Thyroid gland (tissue), 4 donors: Measurements from ENCODE around the gene LCNL1. TPM values are rescaled to one million over a fixed set of nuclear protein-coding genes. Genes with fewer than 3 reads are reported as not detected.
"Not testable (repeated sequence)": the region's sequence is repeated elsewhere in the genome, so short reads cannot be mapped to it uniquely, and the experiment has no call there.

Experiments
- DNase-seq, 2 donors: peaks; one replicate each; pipeline ENCODE4 v3.0.0-alpha.2; 2019
- H3K27ac ChIP-seq, 3 donors: fragments of 200-600 bp; sonication (generic); 1 replicate in 2 of 3; 2 replicates in 1 of 3; pipeline ENCODE4 v1.5.1; 2016 to 2019; ENCODE audit warnings: mild to moderate bottlenecking in 1 of 3, moderate library complexity in 1 of 3
- H3K27me3 ChIP-seq: fragments of 200-600 bp; sonication (generic); one replicate; pipeline ENCODE4 v1.5.1; 2019
- H3K36me3 ChIP-seq, 2 donors: fragments of 200-600 bp; sonication (generic); one replicate each; pipeline ENCODE4 v1.5.1; 2016 to 2019
- H3K4me1 ChIP-seq, 2 donors: fragments of 200-600 bp; sonication (generic); one replicate each; pipeline ENCODE4 v1.5.1; 2017 to 2019
- H3K4me3 ChIP-seq, 3 donors: fragments of 200-600 bp; sonication (generic); replicated peaks in 1 of 3; 1 replicate in 2 of 3; 2 replicates in 1 of 3; pipeline ENCODE4 v1.5.1; 2016; ENCODE audit warnings: mild to moderate bottlenecking in 1 of 3
- H3K9me3 ChIP-seq: fragments of 200-600 bp; sonication (generic); one replicate; pipeline ENCODE4 v1.5.1; 2017
- POLR2A ChIP-seq, 2 donors: fragments of 450-650 bp; IDR thresholded peaks; one replicate each; pipeline ENCODE4 v1.6.1; 2017; ENCODE audit warnings: antibody characterized with exemption in 2 of 2, mild to moderate bottlenecking in 2 of 2, moderate library complexity in 1 of 2
- WGBS, 2 donors: methylation state at CpG; one replicate each; pipeline ENCODE4 v1.1.5; 2017; 5-methylcytosine and 5-hydroxymethylcytosine counted together
- intact Hi-C: fragments of 100-400 bp; cut with DNase I; formaldehyde crosslinking; loops from one replicate; pipeline ENCODE4 v1.15.1; 2023
- total RNA-seq, 4 donors: library from RNA; depleted of rRNA; stranded (reverse); fragments of >200 nt; gene quantifications; one replicate each; pipeline ENCODE4 v1.2.3, GENCODE V29; 2016
- TF ChIP-seq, protein P1 (sequence below), 6 experiments: fragments of 200-600 bp in 3 of 6; fragments of 450-650 bp in 3 of 6; sonication (generic) in 3 of 6; IDR thresholded peaks; one replicate each; pipeline ENCODE4 v1.5.1; 2016 to 2019; ENCODE audit warnings: antibody characterized with exemption in 6 of 6, mild to moderate bottlenecking in 2 of 6, inconsistent platforms in 1 of 6, moderate library complexity in 1 of 6

The LCNL1 gene
- total RNA-seq, 4 donors from 2014 or later, result 0.54 TPM; not detected in 3

DNA sequence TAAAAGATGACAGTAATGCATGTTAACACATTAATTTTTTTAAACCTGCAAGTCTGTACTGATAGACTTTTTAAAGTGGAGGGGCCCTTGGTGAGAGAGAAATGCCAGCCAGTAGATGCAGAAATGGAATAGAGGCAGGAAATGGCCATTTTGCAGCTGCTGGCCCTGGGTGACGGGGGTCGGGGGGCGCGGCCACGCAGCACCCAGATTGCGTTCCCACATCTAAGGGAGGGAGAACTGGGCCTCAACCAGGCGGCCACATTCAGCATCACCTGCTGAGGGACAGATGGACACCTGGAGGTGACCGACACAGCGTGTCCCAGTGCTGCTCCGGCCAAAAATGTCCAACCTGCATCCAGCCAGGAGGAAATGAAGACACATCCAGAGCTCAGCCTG, 19.9 kb downstream of the LCNL1 start:
- no peak for DNase-seq
- 89% methylated on average over 10 of the region's 10 CpGs for WGBS, 2 donors
- intact Hi-C loops, result no loop called here
- Histone ChIP-seq H3K9me3 (no peaks in the 10 kb centered on the region), H3K27me3 (no peaks in the 10 kb centered on the region), H3K4me1 (peaks cover 17 to 27% of the 10 kb centered on the region in 2 donors), H3K4me3 (no peak overlapping the region), H3K36me3 (no peaks in the 10 kb centered on the region), H3K27ac (no peak overlapping the region)
- no peak for TF ChIP-seq POLR2A (IDR thresholded peaks at IDR 0.05)
- TF ChIP-seq, protein P1, sequence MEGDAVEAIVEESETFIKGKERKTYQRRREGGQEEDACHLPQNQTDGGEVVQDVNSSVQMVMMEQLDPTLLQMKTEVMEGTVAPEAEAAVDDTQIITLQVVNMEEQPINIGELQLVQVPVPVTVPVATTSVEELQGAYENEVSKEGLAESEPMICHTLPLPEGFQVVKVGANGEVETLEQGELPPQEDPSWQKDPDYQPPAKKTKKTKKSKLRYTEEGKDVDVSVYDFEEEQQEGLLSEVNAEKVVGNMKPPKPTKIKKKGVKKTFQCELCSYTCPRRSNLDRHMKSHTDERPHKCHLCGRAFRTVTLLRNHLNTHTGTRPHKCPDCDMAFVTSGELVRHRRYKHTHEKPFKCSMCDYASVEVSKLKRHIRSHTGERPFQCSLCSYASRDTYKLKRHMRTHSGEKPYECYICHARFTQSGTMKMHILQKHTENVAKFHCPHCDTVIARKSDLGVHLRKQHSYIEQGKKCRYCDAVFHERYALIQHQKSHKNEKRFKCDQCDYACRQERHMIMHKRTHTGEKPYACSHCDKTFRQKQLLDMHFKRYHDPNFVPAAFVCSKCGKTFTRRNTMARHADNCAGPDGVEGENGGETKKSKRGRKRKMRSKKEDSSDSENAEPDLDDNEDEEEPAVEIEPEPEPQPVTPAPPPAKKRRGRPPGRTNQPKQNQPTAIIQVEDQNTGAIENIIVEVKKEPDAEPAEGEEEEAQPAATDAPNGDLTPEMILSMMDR (IDR thresholded peaks at IDR 0.05), result no peak

DNA sequence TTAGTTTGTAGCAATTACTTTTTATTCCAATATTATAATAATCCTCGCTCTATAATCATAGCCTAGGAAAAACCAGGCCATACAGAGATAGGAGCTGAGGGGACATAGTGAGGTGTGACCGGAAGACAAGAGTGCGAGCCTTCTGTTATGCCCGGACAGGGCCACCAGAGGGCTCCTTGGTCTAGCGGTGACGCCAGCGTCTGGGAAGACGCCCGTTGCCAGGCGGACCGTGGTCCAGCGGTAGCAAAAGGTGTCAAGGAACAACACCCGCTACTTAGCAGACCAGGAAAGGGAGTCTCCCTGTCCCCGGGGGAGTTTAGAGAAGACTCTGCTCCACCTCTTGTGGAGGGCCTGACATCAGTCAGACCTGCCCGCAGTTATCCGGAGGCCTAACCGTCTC, 21.5 kb downstream of the LCNL1 start:
- H3K4me1 ChIP-seq, result peaks cover 30 to 33% of the 10 kb centered on the region in 2 donors
- H3K9me3 ChIP-seq, H3K27ac ChIP-seq, intact Hi-C loops, H3K27me3 ChIP-seq, H3K4me3 ChIP-seq, H3K36me3 ChIP-seq: not testable (repeated sequence)
- 25 to 42% methylated on average over 15 to 17 of the region's 17 CpGs for WGBS, 2 donors
- peak; percentile 67 to 72 for DNase-seq
- TF ChIP-seq, protein P1 (IDR thresholded peaks at IDR 0.05), result peak in 5 of 6 experiments; percentile 26 to 69 (median 57)

DNA sequence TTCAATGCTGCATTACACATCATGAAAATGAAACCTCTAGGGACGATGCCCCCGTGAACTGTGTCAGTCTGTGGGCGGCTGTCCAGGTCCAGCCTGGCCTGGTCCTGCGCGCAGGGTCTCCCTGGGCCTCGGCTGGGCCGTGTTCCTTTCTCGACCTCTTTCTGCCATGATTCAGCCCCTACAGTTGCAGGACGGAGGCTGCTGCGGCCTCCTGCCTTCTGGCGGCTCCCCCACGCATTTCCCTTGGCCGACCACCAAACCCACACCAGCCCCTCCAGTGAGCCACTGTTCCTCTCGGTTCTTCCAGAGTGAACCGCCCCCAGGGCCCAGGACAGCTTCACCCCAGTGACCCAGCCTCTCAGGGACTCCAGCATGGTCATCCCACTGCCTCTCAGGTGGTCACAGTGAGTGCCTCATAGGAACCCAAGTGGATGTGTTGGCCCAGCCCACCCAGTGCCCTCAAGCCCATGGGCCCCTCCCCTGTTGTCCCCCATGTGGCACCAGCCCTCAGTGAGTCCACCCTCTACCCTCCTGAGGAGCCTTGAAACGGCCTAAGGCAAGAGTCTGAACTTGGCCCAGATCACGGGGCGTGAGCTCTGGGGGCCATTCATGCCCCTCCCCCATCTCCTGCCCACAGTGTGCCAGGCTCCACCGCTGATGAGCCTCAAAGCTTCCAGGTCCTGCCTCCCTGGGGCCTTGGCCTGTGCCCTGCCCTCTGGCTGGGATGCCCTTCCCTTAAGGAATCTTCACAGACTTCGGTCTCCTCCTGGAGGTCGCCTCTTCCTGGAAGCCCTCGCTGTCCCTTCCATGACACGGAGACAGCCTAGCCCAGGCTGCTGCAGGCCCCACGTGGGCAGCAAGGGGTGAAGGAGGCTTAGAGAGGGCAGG, 23.6 kb downstream of the LCNL1 start:
- Histone ChIP-seq H3K36me3 (peaks cover 0 to 7% of the 10 kb centered on the region in 2 donors), H3K4me3 (no peak overlapping the region), H3K9me3 (no peaks in the 10 kb centered on the region), H3K27ac (peak overlapping the region; percentile 59 to 84 (median 79)), H3K4me1 (peaks cover 30 to 36% of the 10 kb centered on the region in 2 donors), H3K27me3 (no peaks in the 10 kb centered on the region)
- WGBS, 2 donors, result 56 to 59% methylated on average over 16 to 21 of the region's 24 CpGs
- peak; percentile 75 to 91 for DNase-seq
- intact Hi-C loops, result no loop called here
- TF ChIP-seq, protein P1 (IDR thresholded peaks at IDR 0.05), result no peak
- TF ChIP-seq POLR2A (IDR thresholded peaks at IDR 0.05), result no peak

DNA sequence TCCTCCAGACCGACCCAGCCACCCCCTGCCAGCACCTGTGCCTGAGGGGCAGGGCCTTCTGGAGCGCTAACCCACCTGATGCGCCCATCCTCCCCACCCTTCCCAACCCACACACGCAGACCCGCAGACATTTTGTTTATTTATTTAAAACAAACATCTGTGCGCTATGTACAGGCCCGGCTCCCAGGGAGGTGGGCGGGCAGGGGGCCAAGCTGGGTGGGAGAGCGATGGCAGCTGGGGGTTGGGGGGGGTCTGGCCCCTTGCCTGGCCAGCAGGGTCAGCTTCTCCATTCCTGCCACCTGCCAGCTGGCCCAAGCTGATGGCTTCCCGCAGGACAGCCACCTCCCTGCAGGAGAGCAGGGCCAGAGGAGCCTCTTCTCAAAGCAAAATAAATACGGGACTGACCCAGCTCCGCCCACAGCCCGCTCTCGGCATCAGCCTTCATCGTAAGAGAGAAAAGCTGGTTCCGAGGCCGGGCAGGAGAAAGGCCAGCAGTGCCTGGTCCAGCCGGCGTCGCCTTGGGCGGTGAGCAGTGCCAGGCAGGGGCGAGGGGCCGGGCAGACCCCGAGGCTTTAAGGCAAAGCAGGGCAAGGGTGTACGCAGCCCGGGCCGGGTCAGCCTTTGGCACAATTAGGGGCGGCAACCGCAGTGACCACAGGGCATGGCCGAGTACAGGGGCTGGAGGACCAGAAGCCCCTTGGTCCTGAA, 24.5 kb downstream of the LCNL1 start:
- H3K36me3 ChIP-seq, result peaks cover 0 to 14% of the 10 kb centered on the region in 2 donors
- H3K27me3 ChIP-seq, result no peaks in the 10 kb centered on the region
- peak; percentile 91 to 97 for DNase-seq
- H3K9me3 ChIP-seq, result no peaks in the 10 kb centered on the region
- TF ChIP-seq, protein P1 (IDR thresholded peaks at IDR 0.05), result no peak
- TF ChIP-seq POLR2A (IDR thresholded peaks at IDR 0.05), result peak in 1 of 2 donors; percentile 10
- no peak overlapping the region for H3K4me3 ChIP-seq
- H3K27ac ChIP-seq, result peak overlapping the region; percentile 59 to 84 (median 79)
- peaks cover 30 to 36% of the 10 kb centered on the region in 2 donors for H3K4me1 ChIP-seq
- 29 to 40% methylated on average over 12 of the region's 30 CpGs for whole genome bisulfite sequencing, 2 donors
- intact Hi-C loops, result no loop called here
